ENCODE data around the gene SELENOM.
"Not testable (repeated sequence)": the region's sequence is repeated elsewhere in the genome, so short reads cannot be mapped to it uniquely, and the experiment has no call there.

The SELENOM gene

GRCh38 chr22:31128156-31128555 is 20.8 kb upstream of the SELENOM start:
- DNase-seq: no peak

GRCh38 chr22:31127181-31127772 is 19.9 kb upstream of the SELENOM start:
- DNase-seq: no peak

- no peak for DNase-seq
These were observed 19.5 kb upstream of the SELENOM start for GRCh38 chr22:31126869-31127175.

GRCh38 chr22:31126128-31126868 is 18.9 kb upstream of the SELENOM start:
- DNase-seq: no peak

GRCh38 chr22:31125521-31126117 is 18.3 kb upstream of the SELENOM start:
- DNase-seq: no peak

- DNase-seq: no peak
These were observed 17.6 kb upstream of the SELENOM start for GRCh38 chr22:31124811-31125465.

GRCh38 chr22:31124290-31124689 is 16.9 kb upstream of the SELENOM start:
- DNase-seq: no peak

- no peak for DNase-seq
These were observed 15.9 kb upstream of the SELENOM start for GRCh38 chr22:31123292-31123602.

GRCh38 chr22:31122532-31123291 is 15.3 kb upstream of the SELENOM start, which contains the start of gene INPP5J:
Gene INPP5J (plus strand): TSS chr22:31122966. CDS start chr22:31123015, 49 bp downstream.
- no peak for DNase-seq

- no peak for DNase-seq
These were observed 14.8 kb upstream of the SELENOM start for GRCh38 chr22:31122196-31122531.

GRCh38 chr22:31121403-31121802 is 14.0 kb upstream of the SELENOM start:
- no peak for DNase-seq

GRCh38 chr22:31120642-31121041 is 13.3 kb upstream of the SELENOM start:
- DNase-seq: no peak

GRCh38 chr22:31120230-31120629 is 12.9 kb upstream of the SELENOM start:
- no peak for DNase-seq

- no peak for DNase-seq
These were observed 11.8 kb upstream of the SELENOM start for GRCh38 chr22:31119026-31119717.

- no peak for DNase-seq
These were observed 10.9 kb upstream of the SELENOM start for GRCh38 chr22:31118046-31118820.

- DNase-seq: not testable (repeated sequence)
These were observed 5.3 kb upstream of the SELENOM start for GRCh38 chr22:31112547-31113091.

- no peak for DNase-seq
These were observed 488 bp upstream of the SELENOM start for GRCh38 chr22:31107894-31108218.

GRCh38 chr22:31106731-31107177 is 614 bp downstream of the SELENOM start:
- peak; percentile 58 for DNase-seq

- peak; percentile 46 for DNase-seq
These were observed 1.3 kb downstream of the SELENOM start for GRCh38 chr22:31106001-31106571.

GRCh38 chr22:31105282-31105929 is 2.0 kb downstream of the SELENOM start:
- DNase-seq: no peak

GRCh38 chr22:31104869-31105268 is 2.5 kb downstream of the SELENOM start:
- peak; percentile 59 for DNase-seq

Measured in left hindlimb (tissue), 1 donor.